K562 (cell line): ENCODE results near the gene TMEM19. TPM values are rescaled to one million over a fixed set of nuclear protein-coding genes. Genes with fewer than 3 reads are reported as not detected.

ENCODE experiments used
- ATAC-seq: fragments of 200-7000 bp; cut with Tn5 transposase; 3 replicates; pipeline ENCODE4 v1.9.1; 2020; ENCODE audit warnings: moderate library complexity
- BruUV-seq: library from RNA; stranded (reverse); fragments of 400-500 nt; replicated peaks from 2 replicates; lab custom pipeline; 2021; lab: Mats Ljungman, UMichigan
- CTCF ChIA-PET: fragments of 300-600 bp; formaldehyde crosslinking; extraction: SDS; loops from one replicate; lab custom pipeline; 2021; ENCODE audit warnings: low intra/inter-chr PET ratio; lab: Yijun Ruan, JAX
- POLR2A ChIA-PET: fragments of 300-600, 350-650 bp; sonication (Branson Sonifier 250); formaldehyde crosslinking; extraction: SDS; loops from one replicate; lab custom pipeline; 2021; ENCODE audit warnings: antibody characterized with exemption, inconsistent platforms; lab: Yijun Ruan, JAX
- DNase-seq, 4 experiments: peaks; one replicate each; pipeline versions ENCODE4 v3.0.0 to v3.0.0-alpha.2; 2011 to 2018; ENCODE audit warnings: low spot score in 3 of 4, mixed read lengths in 3 of 4; ENCODE audit errors: extremely low read depth in 1 of 4
- FAIRE-seq: peaks from 2 replicates; lab custom pipeline; 2011; peaks lifted over from hg19 to GRCh38; lab: Jason Lieb, UNC
- H2AFZ ChIP-seq: 2 replicates; pipeline ENCODE4 v1.6.0; 2011; ENCODE audit warnings: low read depth, low read length, control low read depth, inconsistent platforms
- H3K27ac ChIP-seq: fragments of 200-600 bp; 3 replicates; pipeline ENCODE4 v1.8.0; 2011; ENCODE audit warnings: low read depth, mild to moderate bottlenecking, control low read depth, inconsistent platforms, low read length, moderate library complexity, mixed read lengths; ENCODE audit errors: extremely low read depth
- H3K27me3 ChIP-seq, 2 experiments: fragments of 300-600 bp in 1 of 2; 2 replicates in 1 of 2; 3 replicates in 1 of 2; pipeline versions ENCODE4 v1.6.0 to v1.8.0; 2011; ENCODE audit warnings: inconsistent platforms in 2 of 2, low read length in 2 of 2, mild to moderate bottlenecking in 1 of 2, mixed read lengths in 1 of 2, moderate library complexity in 1 of 2; ENCODE audit not compliant: control insufficient read depth in 2 of 2, insufficient read depth in 2 of 2
- H3K36me3 ChIP-seq: fragments of 300-600 bp; 3 replicates; pipeline ENCODE4 v1.8.0; 2011; ENCODE audit warnings: mild to moderate bottlenecking, low read length, inconsistent platforms; ENCODE audit not compliant: control insufficient read depth, insufficient read depth
- H3K4me1 ChIP-seq, 2 experiments: fragments of 200-600 bp in 1 of 2; replicated peaks in 1 of 2; 2 replicates in 1 of 2; 3 replicates in 1 of 2; pipeline versions ENCODE4 v1.5.1 to v1.8.0; 2011; ENCODE audit warnings: inconsistent platforms in 2 of 2, low read length in 2 of 2, mild to moderate bottlenecking in 1 of 2, mixed read lengths in 1 of 2, moderate library complexity in 1 of 2; ENCODE audit not compliant: control insufficient read depth in 2 of 2, insufficient read depth in 2 of 2
- H3K4me2 ChIP-seq: 2 replicates; pipeline ENCODE4 v1.6.1; 2011; ENCODE audit warnings: low read length, control low read depth, inconsistent platforms, mixed read lengths; ENCODE audit not compliant: insufficient read depth
- H3K4me3 ChIP-seq: fragments of 200-600 bp; sonication (generic), shearing (Covaris generic); 2 replicates; pipeline ENCODE4 v1.5.1; 2016; ENCODE audit warnings: control low read depth, inconsistent platforms
- H3K79me2 ChIP-seq: fragments of 200-600 bp; 3 replicates; pipeline ENCODE4 v1.8.0; 2011; ENCODE audit warnings: low read length, inconsistent platforms; ENCODE audit not compliant: control insufficient read depth, insufficient read depth
- H3K9ac ChIP-seq, 2 experiments: 2 replicates each; pipeline versions ENCODE4 v1.6.0 to v1.6.1; 2011; ENCODE audit warnings: low read depth in 2 of 2, low read length in 2 of 2, control low read depth in 1 of 2, inconsistent platforms in 1 of 2, mild to moderate bottlenecking in 1 of 2, mixed read lengths in 1 of 2; ENCODE audit not compliant: insufficient read depth in 1 of 2
- H3K9me1 ChIP-seq: one replicate; pipeline ENCODE4 v1.6.0; 2011; ENCODE audit warnings: inconsistent platforms, mild to moderate bottlenecking, low read length, moderate library complexity; ENCODE audit not compliant: control insufficient read depth, insufficient read depth
- H3K9me3 ChIP-seq: replicated peaks from 2 replicates; pipeline ENCODE4 v1.5.1; 2011; ENCODE audit warnings: low read depth, low read length, inconsistent platforms; ENCODE audit not compliant: control insufficient read depth, insufficient read depth
- H4K20me1 ChIP-seq: replicated peaks from 2 replicates; pipeline ENCODE4 v1.6.1; 2011; ENCODE audit warnings: low read length, inconsistent platforms, mixed read lengths; ENCODE audit not compliant: control insufficient read depth, insufficient read depth
- CREB1 ChIP-seq, 2 experiments: sonication (generic) in 1 of 2; formaldehyde crosslinking in 1 of 2; IDR thresholded peaks; 2 replicates each; pipeline versions ENCODE4 v1.6.1 to v1.8.0; 2012 to 2022; ENCODE audit warnings: inconsistent platforms in 1 of 2, mild to moderate bottlenecking in 1 of 2, missing genetic modification reagents in 1 of 2, moderate library complexity in 1 of 2
- LCOR ChIP-seq: sonication (generic); formaldehyde crosslinking; IDR thresholded peaks from 2 replicates; pipeline ENCODE4 v1.8.0; 2022; ENCODE audit warnings: mild to moderate bottlenecking, missing genetic modification reagents
- POLR2A ChIP-seq: fragments of 450-650 bp; conservative IDR thresholded peaks from 2 replicates; pipeline ENCODE4 v1.6.1; 2016
- POLR2G ChIP-seq: fragments of 200-400 bp; formaldehyde crosslinking; IDR thresholded peaks from 2 replicates; pipeline ENCODE4 v1.6.1; 2017; ENCODE audit warnings: low read depth, mild to moderate bottlenecking, antibody characterized with exemption, low read length, moderate library complexity
- RHOXF2B ChIP-seq: fragments of 250-450 bp; sonication (Bioruptor Pico); conservative IDR thresholded peaks from 2 replicates; pipeline ENCODE4 v1.5.1; 2021
- SMAD4 ChIP-seq: fragments of 250-450 bp; sonication (Bioruptor Pico); conservative IDR thresholded peaks from 2 replicates; pipeline ENCODE4 v1.8.0; 2021; ENCODE audit warnings: inconsistent platforms, mild to moderate bottlenecking, moderate library complexity
- WGBS: fragments of 100-300 bp; shearing (Covaris generic); methylation state at CpG from one replicate; pipeline ENCODE4 v1.1.6; 2016; ENCODE audit warnings: low coverage, mixed read lengths; ENCODE audit not compliant: insufficient coverage; ENCODE audit errors: missing lambda C conversion rate; 5-methylcytosine and 5-hydroxymethylcytosine counted together
- in situ Hi-C: fragments of 300-500 bp; cut with MboI; formaldehyde crosslinking; loops from 4 replicates; pipeline ENCODE4 v1.15.0; 2018; ENCODE audit warnings: inconsistent platforms, mixed read lengths
- intact Hi-C: fragments of 100-400 bp; cut with micrococcal nuclease; formaldehyde crosslinking; loops from 2 replicates; pipeline ENCODE4 v1.14.2; 2022
- polyA plus RNA-seq, 8 experiments: library from polyadenylated mRNA; depleted of rRNA in 4 of 8; stranded (reverse) in 5 of 8; unstranded in 3 of 8; fragments of >200 nt; fragmentation: Nextera tagmentation in 2 of 8; fragmentation: Illumina TruSeq in 1 of 8; extraction: Ambion mirVana in 2 of 8; extraction: Trizol in 1 of 8; gene quantifications; 2 replicates each; pipeline versions ENCODE4 v1.2.1 to v1.2.3, GENCODE V29; 2011 to 2014; ENCODE audit warnings: inconsistent platforms in 1 of 8, missing spikeins in 1 of 8
- total RNA-seq, 7 experiments: library from RNA; depleted of rRNA in 6 of 7; stranded (reverse); fragments of >200 nt in 6 of 7; fragmentation: Illumina TruSeq in 2 of 7; extraction: Trizol in 2 of 7; gene quantifications; 2 replicates each; pipeline versions ENCODE4 v1.2.1 to v1.2.3, GENCODE V29; 2011 to 2021; ENCODE audit warnings: low replicate concordance in 1 of 7

Gene TMEM19
- total and polyA plus RNA-seq, 9 of the 15 experiments (the other 6 are each of a cell fraction or from before 2014, with no cell fraction given) = 8.2 to 24.2 (median 17.2) TPM

- peaks cover 7 to 10% of the 10 kb centered on the region in 2 experiments; a peak in 2 of 5 replicates for H3K4me1 ChIP-seq
- H3K4me3 ChIP-seq = no peak overlapping the region
- H4K20me1 ChIP-seq = no peaks in the 10 kb centered on the region
- POLR2A ChIA-PET = no interaction called here
- DNase-seq (no peak), ATAC-seq (no peak), FAIRE-seq (no peak)
- intact Hi-C loops = no loop called here
- peak overlapping the region; percentile 98 for H2AFZ ChIP-seq
- H3K9ac ChIP-seq = peak overlapping the region in 1 of 2 experiments; percentile 85; a peak in 1 of 4 replicates
- H3K27me3 ChIP-seq = no peaks in the 10 kb centered on the region
- in situ Hi-C loops = no loop called here
- no peak for TF ChIP-seq POLR2A
- TF ChIP-seq POLR2G = no peak
- TF ChIP-seq CREB1 (IDR thresholded peaks at IDR 0.05) = 0 out of 2 replicates have a peak, but pooled peaks have one; percentile 18
- no peak for TF ChIP-seq CREB1 (CRISPR knock-in tag; IDR thresholded peaks at IDR 0.05)
- no peak for TF ChIP-seq RHOXF2B (CRISPR knock-in tag)
- no peak for TF ChIP-seq LCOR (CRISPR knock-in tag)
- TF ChIP-seq SMAD4 = no peak
- no peaks in the 10 kb centered on the region for H3K9me3 ChIP-seq
- no TSS peak for BruUV-seq
- 0 out of 3 replicates have a peak, but pooled peaks cover 3% of the 10 kb centered on the region for H3K36me3 ChIP-seq
- no peaks in the 10 kb centered on the region for H3K9me1 ChIP-seq
- 31% methylated on average over 5 of the region's 5 CpGs for WGBS
- no peak overlapping the region for H3K27ac ChIP-seq
- CTCF ChIA-PET = no interaction called here
- H3K4me2 ChIP-seq = peak overlapping the region; percentile 85
- H3K79me2 ChIP-seq = peaks cover 22% of the 10 kb centered on the region
These were observed 3.2 kb downstream of the TMEM19 start for GRCh38 chr12:71688961-71689570.
